ENCODE data around the gene ATF2. TPM values are rescaled to one million over a fixed set of nuclear protein-coding genes. Genes with fewer than 3 reads are reported as not detected.

Gene ATF2
- total and polyA plus RNA-seq, 5 donors from 2014 or later = 22.3 to 62.6 (median 39.6) TPM

- no peak for ATAC-seq (ENCODE audit: low read depth in 2 of 2)
- H3K36me3 ChIP-seq (ENCODE audit: control insufficient read depth, insufficient read depth, low read length) = peaks cover 39% of the 10 kb centered on the region
- no peak overlapping the region for H3K27ac Mint-ChIP-seq
Measured at GRCh38 chr2:175175896-175176295, 7.9 kb upstream of the ATF2 start.

GRCh38 chr2:175175320-175175719, 7.3 kb upstream of the ATF2 start:
- peak overlapping the region in 1 of 4 donors; percentile 7 for H3K4me3 Mint-ChIP-seq
- peaks cover 22 to 38% (median 32%) of the 10 kb centered on the region in 4 donors for H3K4me1 Mint-ChIP-seq
- DNase-seq (no peak), ATAC-seq (ENCODE audit: low read depth in 2 of 2) (no peak)
- H3K9me3 Mint-ChIP-seq = peaks cover 0 to 2% (median 0%) of the 10 kb centered on the region in 7 donors
- Histone ChIP-seq H3K27me3 (ENCODE audit: control insufficient read depth, insufficient read depth, low read length) (no peaks in the 10 kb centered on the region), H3K9me3 (ENCODE audit: control insufficient read depth in 2 of 2, low read length in 2 of 2) (no peaks in the 10 kb centered on the region), H3K4me3 (ENCODE audit: low read depth, low read length) (no peak overlapping the region), H3K36me3 (ENCODE audit: control insufficient read depth, insufficient read depth, low read length) (peaks cover 39% of the 10 kb centered on the region), H3K4me1 (ENCODE audit: control insufficient read depth, insufficient read depth, low read length, poor library complexity, severe bottlenecking) (peaks cover 2% of the 10 kb centered on the region), H3K27ac (ENCODE audit: insufficient read depth, low read length, poor library complexity, severe bottlenecking) (no peak overlapping the region)
- no peak overlapping the region for H3K27ac Mint-ChIP-seq
- no peaks in the 10 kb centered on the region for H3K27me3 Mint-ChIP-seq
- peaks cover 35% of the 10 kb centered on the region for H3K36me3 Mint-ChIP-seq

More at GRCh38 chr2:175175896-175176295, 7.9 kb upstream of the ATF2 start:
- Histone ChIP-seq H3K9me3 (ENCODE audit: control insufficient read depth in 2 of 2, low read length in 2 of 2) (no peaks in the 10 kb centered on the region), H3K27me3 (ENCODE audit: control insufficient read depth, insufficient read depth, low read length) (no peaks in the 10 kb centered on the region), H3K4me3 (ENCODE audit: low read depth, low read length) (no peak overlapping the region), H3K4me1 (ENCODE audit: control insufficient read depth, insufficient read depth, low read length, poor library complexity, severe bottlenecking) (peaks cover 8% of the 10 kb centered on the region), H3K27ac (ENCODE audit: insufficient read depth, low read length, poor library complexity, severe bottlenecking) (no peak overlapping the region)
- Mint-ChIP-seq H3K4me3 (peak overlapping the region in 1 of 4 donors; percentile 7), H3K27me3 (no peaks in the 10 kb centered on the region), H3K36me3 (peaks cover 40% of the 10 kb centered on the region), H3K4me1 (peaks cover 24 to 39% (median 32%) of the 10 kb centered on the region in 4 donors), H3K9me3 (peaks cover 0 to 2% (median 0%) of the 10 kb centered on the region in 7 donors)
- DNase-seq = no peak

- no peak overlapping the region for H3K27ac ChIP-seq (ENCODE audit: insufficient read depth, low read length, poor library complexity, severe bottlenecking)
- Mint-ChIP-seq H3K36me3 (peaks cover 10% of the 10 kb centered on the region), H3K27ac (peak overlapping the region in 1 of 3 donors; percentile 21), H3K4me3 (peak overlapping the region in 1 of 4 donors; percentile 72), H3K9me3 (peaks cover 0 to 2% (median 0%) of the 10 kb centered on the region in 7 donors), H3K27me3 (no peaks in the 10 kb centered on the region), H3K4me1 (peaks cover 20 to 52% (median 40%) of the 10 kb centered on the region in 4 donors)
- H3K4me3 ChIP-seq (ENCODE audit: low read depth, low read length) = no peak overlapping the region
- peaks cover 23% of the 10 kb centered on the region for H3K4me1 ChIP-seq (ENCODE audit: control insufficient read depth, insufficient read depth, low read length, poor library complexity, severe bottlenecking)
- peaks cover 7% of the 10 kb centered on the region for H3K36me3 ChIP-seq (ENCODE audit: control insufficient read depth, insufficient read depth, low read length)
- DNase-seq (no peak), ATAC-seq (ENCODE audit: low read depth in 2 of 2) (no peak)
- no peaks in the 10 kb centered on the region for H3K9me3 ChIP-seq (ENCODE audit: control insufficient read depth in 2 of 2, low read length in 2 of 2)
- no peaks in the 10 kb centered on the region for H3K27me3 ChIP-seq (ENCODE audit: control insufficient read depth, insufficient read depth, low read length)
Measured at GRCh38 chr2:175170659-175171304, 2.8 kb upstream of the ATF2 start.

DNA sequence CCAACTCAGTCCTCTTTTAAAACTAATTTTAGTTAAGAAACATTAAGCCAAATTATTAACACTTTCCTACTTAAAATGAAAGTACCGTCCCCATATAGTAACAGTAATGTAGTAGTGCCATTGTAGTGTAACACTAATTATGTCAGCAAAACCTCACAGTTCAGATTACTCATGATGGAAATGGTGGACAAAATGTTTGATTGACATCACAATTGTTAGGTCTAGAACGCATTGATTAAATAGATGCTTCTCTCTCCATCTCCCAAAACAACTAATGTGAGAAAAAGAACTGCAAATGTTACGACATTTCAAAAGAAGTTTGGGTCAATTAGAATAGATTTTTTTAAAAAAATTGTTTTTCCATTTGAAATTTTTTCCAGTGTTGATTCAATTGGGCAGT, 1.2 kb upstream of the ATF2 start:
- peak overlapping the region; percentile 78 for H3K4me3 ChIP-seq (ENCODE audit: low read depth, low read length)

GRCh38 chr2:175168564-175168945, 552 bp upstream of the ATF2 start:
- no peaks in the 10 kb centered on the region for H3K27me3 Mint-ChIP-seq
- ATAC-seq (ENCODE audit: low read depth in 2 of 2) (peak; percentile 3), DNase-seq (no peak)
- no peaks in the 10 kb centered on the region for H3K9me3 Mint-ChIP-seq
- peaks cover 19 to 66% (median 38%) of the 10 kb centered on the region in 4 donors for H3K4me1 Mint-ChIP-seq
- Histone ChIP-seq H3K4me3 (ENCODE audit: low read depth, low read length) (peak overlapping the region; percentile 78), H3K4me1 (ENCODE audit: control insufficient read depth, insufficient read depth, low read length, poor library complexity, severe bottlenecking) (peaks cover 23% of the 10 kb centered on the region), H3K27me3 (ENCODE audit: control insufficient read depth, insufficient read depth, low read length) (no peaks in the 10 kb centered on the region), H3K9me3 (ENCODE audit: control insufficient read depth in 2 of 2, low read length in 2 of 2) (no peaks in the 10 kb centered on the region), H3K27ac (ENCODE audit: insufficient read depth, low read length, poor library complexity, severe bottlenecking) (peak overlapping the region; percentile 90), H3K36me3 (ENCODE audit: control insufficient read depth, insufficient read depth, low read length) (no peaks in the 10 kb centered on the region)
- peaks cover 5% of the 10 kb centered on the region for H3K36me3 Mint-ChIP-seq
- H3K4me3 Mint-ChIP-seq = peak overlapping the region; percentile 90 to 100 (median 98)
- H3K27ac Mint-ChIP-seq = peak overlapping the region; percentile 99 to 100 (median 99)

More for the DNA sequence above, 1.2 kb upstream of the ATF2 start:
- peaks cover 2% of the 10 kb centered on the region for H3K36me3 ChIP-seq (ENCODE audit: control insufficient read depth, insufficient read depth, low read length)
- H3K27ac Mint-ChIP-seq = peak overlapping the region in 1 of 3 donors; percentile 99
- peak overlapping the region; percentile 90 to 100 (median 98) for H3K4me3 Mint-ChIP-seq
- H3K4me1 Mint-ChIP-seq = peaks cover 23 to 63% (median 38%) of the 10 kb centered on the region in 4 donors
- no peaks in the 10 kb centered on the region for H3K9me3 ChIP-seq (ENCODE audit: control insufficient read depth in 2 of 2, low read length in 2 of 2)
- H3K27me3 Mint-ChIP-seq = no peaks in the 10 kb centered on the region
- DNase-seq (no peak), ATAC-seq (ENCODE audit: low read depth in 2 of 2) (no peak)
- peak overlapping the region; percentile 90 for H3K27ac ChIP-seq (ENCODE audit: insufficient read depth, low read length, poor library complexity, severe bottlenecking)
- H3K36me3 Mint-ChIP-seq = peaks cover 5% of the 10 kb centered on the region
- H3K9me3 Mint-ChIP-seq = no peaks in the 10 kb centered on the region
- peaks cover 23% of the 10 kb centered on the region for H3K4me1 ChIP-seq (ENCODE audit: control insufficient read depth, insufficient read depth, low read length, poor library complexity, severe bottlenecking)
- no peaks in the 10 kb centered on the region for H3K27me3 ChIP-seq (ENCODE audit: control insufficient read depth, insufficient read depth, low read length)

GRCh38 chr2:175167076-175167791, 769 bp downstream of the ATF2 start:
- no peaks in the 10 kb centered on the region for H3K9me3 ChIP-seq (ENCODE audit: control insufficient read depth in 2 of 2, low read length in 2 of 2)
- Mint-ChIP-seq H3K27ac (peak overlapping the region; percentile 99 to 100 (median 99)), H3K4me1 (peaks cover 21 to 69% (median 40%) of the 10 kb centered on the region in 4 donors), H3K36me3 (peaks cover 3% of the 10 kb centered on the region), H3K27me3 (no peaks in the 10 kb centered on the region), H3K9me3 (no peaks in the 10 kb centered on the region), H3K4me3 (peak overlapping the region; percentile 90 to 100 (median 98))
- peak overlapping the region; percentile 96 for H3K4me3 ChIP-seq (ENCODE audit: low read depth, low read length)
- peaks cover 23% of the 10 kb centered on the region for H3K4me1 ChIP-seq (ENCODE audit: control insufficient read depth, insufficient read depth, low read length, poor library complexity, severe bottlenecking)
- no peaks in the 10 kb centered on the region for H3K27me3 ChIP-seq (ENCODE audit: control insufficient read depth, insufficient read depth, low read length)
- no peaks in the 10 kb centered on the region for H3K36me3 ChIP-seq (ENCODE audit: control insufficient read depth, insufficient read depth, low read length)
- DNase-seq (no peak), ATAC-seq (ENCODE audit: low read depth in 2 of 2) (no peak)
- H3K27ac ChIP-seq (ENCODE audit: insufficient read depth, low read length, poor library complexity, severe bottlenecking) = peak overlapping the region; percentile 90

DNA sequence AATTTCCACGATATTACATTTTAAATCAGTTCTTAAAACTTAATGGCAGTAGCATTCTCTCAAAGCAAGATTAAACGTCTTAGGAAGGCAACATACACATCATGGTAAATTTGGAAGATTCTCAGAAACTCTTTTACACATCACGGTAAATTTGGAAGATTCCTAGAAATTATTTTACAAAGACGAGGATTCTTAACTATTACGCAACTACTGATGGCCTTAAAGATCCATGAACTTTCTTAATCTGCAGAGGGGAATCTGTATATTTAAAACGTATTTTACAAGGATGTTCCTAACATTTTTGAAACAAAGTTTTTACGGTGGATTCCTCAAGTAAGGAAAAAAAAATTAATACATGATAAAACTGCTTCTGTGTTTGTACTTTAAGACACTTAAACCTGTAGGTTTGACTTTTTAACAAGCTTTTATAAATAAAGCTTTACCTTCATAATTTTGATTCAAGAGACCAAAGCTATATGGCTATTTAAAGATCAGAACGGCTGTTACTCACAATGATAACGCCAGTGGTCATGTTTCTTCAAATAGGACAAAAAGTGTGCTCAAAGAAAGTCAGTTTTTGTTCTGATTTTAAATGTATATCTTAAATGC, 1.7 kb downstream of the ATF2 start:
- peaks cover 24% of the 10 kb centered on the region for H3K4me1 ChIP-seq (ENCODE audit: control insufficient read depth, insufficient read depth, low read length, poor library complexity, severe bottlenecking)
- peak overlapping the region; percentile 90 to 100 (median 98) for H3K4me3 Mint-ChIP-seq
- DNase-seq (no peak), ATAC-seq (ENCODE audit: low read depth in 2 of 2) (no peak)
- no peaks in the 10 kb centered on the region for H3K27me3 Mint-ChIP-seq
- no peaks in the 10 kb centered on the region for H3K27me3 ChIP-seq (ENCODE audit: control insufficient read depth, insufficient read depth, low read length)
- peak overlapping the region in 1 of 3 donors; percentile 62 for H3K27ac Mint-ChIP-seq
- no peaks in the 10 kb centered on the region for H3K36me3 Mint-ChIP-seq
- no peaks in the 10 kb centered on the region for H3K36me3 ChIP-seq (ENCODE audit: control insufficient read depth, insufficient read depth, low read length)
- peaks cover 27 to 78% (median 49%) of the 10 kb centered on the region in 4 donors for H3K4me1 Mint-ChIP-seq
- peak overlapping the region; percentile 96 for H3K4me3 ChIP-seq (ENCODE audit: low read depth, low read length)
- no peaks in the 10 kb centered on the region for H3K9me3 Mint-ChIP-seq
- H3K27ac ChIP-seq (ENCODE audit: insufficient read depth, low read length, poor library complexity, severe bottlenecking) = no peak overlapping the region
- no peaks in the 10 kb centered on the region for H3K9me3 ChIP-seq (ENCODE audit: control insufficient read depth in 2 of 2, low read length in 2 of 2)

All from CD4-positive, CD25-positive, alpha-beta regulatory T cell (primary cell).